ENCODE measurements around the gene KRT7. TPM values are rescaled to one million over a fixed set of nuclear protein-coding genes. Genes with fewer than 3 reads are reported as not detected.

Gene KRT7
- total RNA-seq, 2 experiments from 2014 or later = not detected

DNA sequence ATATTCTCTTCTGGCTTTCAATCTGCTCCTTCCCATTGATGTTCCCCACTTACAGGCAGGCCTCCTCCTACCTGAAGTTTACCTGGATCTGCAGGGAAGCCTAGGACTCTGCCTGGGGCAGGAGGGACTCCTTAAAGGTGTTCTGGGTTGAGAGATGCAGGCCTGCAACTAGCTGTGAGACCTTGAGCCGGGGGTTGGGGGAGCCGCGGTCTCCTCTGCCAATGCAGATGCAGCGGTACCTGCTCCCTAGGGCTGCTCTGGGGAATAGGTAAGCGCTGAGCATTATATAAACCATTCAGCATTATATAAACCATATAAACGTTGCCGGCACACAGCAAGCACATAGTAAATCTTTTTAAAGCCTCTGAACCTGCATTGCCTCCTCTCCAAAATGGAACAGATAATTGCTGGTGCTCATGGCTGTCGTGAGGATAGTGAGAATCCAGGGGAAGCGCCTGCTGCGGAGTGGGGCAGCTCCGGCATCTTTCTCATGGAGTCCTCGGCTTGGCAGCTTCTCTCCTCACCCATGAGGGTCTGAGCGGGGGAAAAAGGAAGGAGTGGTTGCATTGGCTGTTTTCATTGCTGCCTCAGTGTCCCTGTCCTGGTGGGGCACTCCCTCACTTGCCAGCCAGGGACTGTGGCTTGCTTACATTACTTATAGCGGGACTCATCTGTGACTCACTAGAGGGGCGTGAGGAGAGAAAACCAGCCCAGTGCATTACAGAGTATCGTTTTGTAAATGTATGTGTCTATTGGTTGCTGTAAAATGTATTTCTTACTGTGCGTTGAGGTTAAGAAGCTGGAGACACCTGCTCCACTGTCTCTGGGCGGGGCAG, 28.7 kb upstream of the KRT7 start:
- no peak overlapping the region for H3K4me3 ChIP-seq (ENCODE audit: low read depth, low read length, poor library complexity, severe bottlenecking)
- H3K9me2 ChIP-seq (ENCODE audit: insufficient read depth, low read length) = no peaks in the 10 kb centered on the region
- no peaks in the 10 kb centered on the region for H3K36me3 ChIP-seq (ENCODE audit: insufficient read depth, low read length)
- no peak for TF ChIP-seq EZH2phosphoT487 (IDR thresholded peaks at IDR 0.05; ENCODE audit: borderline replicate concordance, low read depth, low read length)
- TF ChIP-seq, protein P1, sequence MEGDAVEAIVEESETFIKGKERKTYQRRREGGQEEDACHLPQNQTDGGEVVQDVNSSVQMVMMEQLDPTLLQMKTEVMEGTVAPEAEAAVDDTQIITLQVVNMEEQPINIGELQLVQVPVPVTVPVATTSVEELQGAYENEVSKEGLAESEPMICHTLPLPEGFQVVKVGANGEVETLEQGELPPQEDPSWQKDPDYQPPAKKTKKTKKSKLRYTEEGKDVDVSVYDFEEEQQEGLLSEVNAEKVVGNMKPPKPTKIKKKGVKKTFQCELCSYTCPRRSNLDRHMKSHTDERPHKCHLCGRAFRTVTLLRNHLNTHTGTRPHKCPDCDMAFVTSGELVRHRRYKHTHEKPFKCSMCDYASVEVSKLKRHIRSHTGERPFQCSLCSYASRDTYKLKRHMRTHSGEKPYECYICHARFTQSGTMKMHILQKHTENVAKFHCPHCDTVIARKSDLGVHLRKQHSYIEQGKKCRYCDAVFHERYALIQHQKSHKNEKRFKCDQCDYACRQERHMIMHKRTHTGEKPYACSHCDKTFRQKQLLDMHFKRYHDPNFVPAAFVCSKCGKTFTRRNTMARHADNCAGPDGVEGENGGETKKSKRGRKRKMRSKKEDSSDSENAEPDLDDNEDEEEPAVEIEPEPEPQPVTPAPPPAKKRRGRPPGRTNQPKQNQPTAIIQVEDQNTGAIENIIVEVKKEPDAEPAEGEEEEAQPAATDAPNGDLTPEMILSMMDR (conservative IDR thresholded peaks at IDR 0.05; ENCODE audit: low read length) = no peak
- BruUV-seq (replicated peaks) = no TSS peak
- no peak for DNase-seq (ENCODE audit: low spot score)
- H3K9me3 ChIP-seq (ENCODE audit: low read length) = no peaks in the 10 kb centered on the region
- H4K20me1 ChIP-seq (ENCODE audit: insufficient read depth, low read length) = no peaks in the 10 kb centered on the region
- H3K4me2 ChIP-seq (ENCODE audit: low read length) = no peak overlapping the region
- H2AFZ ChIP-seq (ENCODE audit: low read length) = no peak overlapping the region
- ChIA-PET POLR2A (no interaction called here), CTCF (ENCODE audit: unreplicated experiment) (no interaction called here)
- no peak overlapping the region for H3K27ac ChIP-seq (ENCODE audit: low read depth, low read length, poor library complexity, severe bottlenecking)
- H3K79me2 ChIP-seq (ENCODE audit: insufficient read depth, low read depth, low read length) = no peaks in the 10 kb centered on the region
- intact Hi-C loops (cut with micrococcal nuclease; ENCODE audit: unreplicated experiment) = no loop called here
- no peaks in the 10 kb centered on the region for H3K4me1 ChIP-seq (ENCODE audit: insufficient read depth, low read length, poor library complexity, severe bottlenecking)

DNA sequence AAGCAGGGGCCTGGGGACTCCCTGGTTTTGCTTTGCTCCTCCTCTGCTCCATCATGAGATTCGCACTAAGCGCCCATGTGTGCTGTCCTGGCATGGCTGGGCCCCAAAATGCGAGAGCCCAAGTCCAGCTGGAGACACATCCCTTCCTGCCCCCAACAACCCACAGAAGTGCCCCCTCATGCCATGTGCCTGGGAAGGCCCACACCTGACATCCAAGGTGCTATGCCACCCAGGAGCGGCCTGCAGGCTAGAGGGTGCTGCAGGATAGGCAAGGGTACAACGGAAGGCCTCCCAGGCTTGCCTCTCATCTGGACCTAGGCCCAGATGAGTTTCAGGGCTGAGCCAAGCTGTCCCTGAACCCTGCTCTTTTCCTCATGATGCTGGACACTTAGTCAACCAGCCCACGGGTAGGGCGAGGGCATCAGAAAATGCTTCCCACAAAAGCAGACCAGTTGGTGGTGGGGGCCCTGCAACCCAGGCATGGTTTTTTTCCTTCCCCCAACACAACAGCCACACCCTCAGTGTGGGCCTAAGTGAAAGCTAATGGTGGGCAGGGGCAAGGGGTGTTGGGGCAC, 28.0 kb upstream of the KRT7 start:
- Histone ChIP-seq H4K20me1 (ENCODE audit: insufficient read depth, low read length) (no peaks in the 10 kb centered on the region), H3K9me2 (ENCODE audit: insufficient read depth, low read length) (no peaks in the 10 kb centered on the region), H2AFZ (ENCODE audit: low read length) (no peak overlapping the region), H3K4me1 (ENCODE audit: insufficient read depth, low read length, poor library complexity, severe bottlenecking) (no peaks in the 10 kb centered on the region), H3K79me2 (ENCODE audit: insufficient read depth, low read depth, low read length) (no peaks in the 10 kb centered on the region), H3K27ac (ENCODE audit: low read depth, low read length, poor library complexity, severe bottlenecking) (no peak overlapping the region), H3K36me3 (ENCODE audit: insufficient read depth, low read length) (no peaks in the 10 kb centered on the region), H3K4me3 (ENCODE audit: low read depth, low read length, poor library complexity, severe bottlenecking) (no peak overlapping the region), H3K4me2 (ENCODE audit: low read length) (no peak overlapping the region), H3K9me3 (ENCODE audit: low read length) (no peaks in the 10 kb centered on the region)
- TF ChIP-seq, protein P1 (conservative IDR thresholded peaks at IDR 0.05; ENCODE audit: low read length) = no peak
- no peak for TF ChIP-seq EZH2phosphoT487 (IDR thresholded peaks at IDR 0.05; ENCODE audit: borderline replicate concordance, low read depth, low read length)
- ChIA-PET POLR2A (no interaction called here), CTCF (ENCODE audit: unreplicated experiment) (no interaction called here)
- BruUV-seq (replicated peaks) = no TSS peak
- intact Hi-C loops (cut with micrococcal nuclease; ENCODE audit: unreplicated experiment) = no loop called here
- no peak for DNase-seq (ENCODE audit: low spot score)
